Stimulated activated CD4-positive, alpha-beta T cell treated with anti-CD3 and anti-CD28 coated beads, TNF-alpha, amount 100 ng/mL, for 4 hours (primary cell): ENCODE data around the gene ZNF66.
"Not testable (repeated sequence)": the region's sequence is repeated elsewhere in the genome, so short reads cannot be mapped to it uniquely, and the experiment has no call there.

Experiments
- DNase-seq, 3 experiments: peaks; one replicate each; pipeline ENCODE4 v3.0.0-alpha.2; 2020; ENCODE audit warnings: low read depth in 3 of 3

ZNF66 gene

GRCh38 chr19:20776083-20777076 lies at the start of gene ZNF66:
Gene ZNF66, plus strand, starts transcription at chr19:20776304. Its CDS starts 144 bp downstream, at chr19:20776448.
- DNase-seq, result peak; percentile 79 to 92 (median 89)

- not testable (repeated sequence) for DNase-seq
These were observed 25.9 kb upstream of the ZNF66 start for GRCh38 chr19:20750169-20750568.

GRCh38 chr19:20752291-20752690 lies 23.8 kb upstream of the ZNF66 start:
- not testable (repeated sequence) for DNase-seq

- DNase-seq, result not testable (repeated sequence)
These were observed 6.8 kb upstream of the ZNF66 start for GRCh38 chr19:20769225-20769736.

- DNase-seq, result no peak
These were observed 11.7 kb downstream of the ZNF66 start for GRCh38 chr19:20787786-20788185.

- no peak for DNase-seq
These were observed 15.7 kb downstream of the ZNF66 start for GRCh38 chr19:20791806-20792205.

- not testable (repeated sequence) for DNase-seq
These were observed 30.5 kb downstream of the ZNF66 start for GRCh38 chr19:20806311-20807262.

- no peak for DNase-seq
These were observed 64.3 kb downstream of the ZNF66 start for GRCh38 chr19:20840371-20840770.
